ENCODE data around the gene PDE4D. TPM values are rescaled to one million over a fixed set of nuclear protein-coding genes. Genes with fewer than 3 reads are reported as not detected.

PDE4D gene
- total RNA-seq, 1 experiment from 2014 or later, result 15.0 TPM

DNA sequence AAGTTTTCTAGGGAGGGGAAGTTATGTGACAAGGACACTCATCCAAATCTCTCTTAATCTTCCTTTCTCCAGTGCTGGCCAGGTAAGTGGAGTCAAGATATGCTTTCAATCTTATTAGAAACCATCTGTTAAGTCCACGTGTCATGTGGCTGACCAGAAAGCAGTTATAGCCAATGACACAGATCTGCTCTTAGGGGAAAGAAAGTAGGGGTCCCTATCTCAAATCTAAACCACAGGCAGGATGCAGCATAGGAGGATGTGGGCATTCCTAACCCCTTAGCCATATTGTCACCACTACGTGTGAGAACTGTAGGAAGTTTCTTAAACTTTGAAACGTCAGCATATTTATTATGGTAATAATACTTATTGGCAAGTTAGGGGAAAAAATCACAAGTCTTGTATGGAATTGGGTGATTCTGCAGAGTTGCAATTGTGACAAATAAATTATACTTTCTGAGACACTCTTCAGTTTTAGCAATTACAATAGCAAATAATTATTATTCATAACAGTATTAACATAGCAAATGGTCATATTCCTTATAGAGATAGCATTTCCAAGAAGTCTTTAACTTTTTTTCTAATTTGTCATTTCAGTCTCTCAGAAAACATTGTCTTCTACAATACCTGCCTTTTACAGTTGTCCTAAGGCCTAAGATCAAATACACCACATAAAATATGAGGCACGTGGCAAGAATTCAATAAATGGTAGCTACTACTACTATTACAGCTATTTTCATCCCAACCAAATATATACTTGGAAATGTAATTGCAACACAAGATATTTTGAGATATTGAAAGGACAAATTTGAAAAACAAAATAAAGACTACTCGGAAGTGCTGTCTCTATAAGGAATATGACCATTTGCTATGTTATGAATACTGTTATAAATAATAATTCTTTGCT, 236.9 kb downstream of the PDE4D start:
- no peak for DNase-seq (ENCODE audit: low spot score)

DNA sequence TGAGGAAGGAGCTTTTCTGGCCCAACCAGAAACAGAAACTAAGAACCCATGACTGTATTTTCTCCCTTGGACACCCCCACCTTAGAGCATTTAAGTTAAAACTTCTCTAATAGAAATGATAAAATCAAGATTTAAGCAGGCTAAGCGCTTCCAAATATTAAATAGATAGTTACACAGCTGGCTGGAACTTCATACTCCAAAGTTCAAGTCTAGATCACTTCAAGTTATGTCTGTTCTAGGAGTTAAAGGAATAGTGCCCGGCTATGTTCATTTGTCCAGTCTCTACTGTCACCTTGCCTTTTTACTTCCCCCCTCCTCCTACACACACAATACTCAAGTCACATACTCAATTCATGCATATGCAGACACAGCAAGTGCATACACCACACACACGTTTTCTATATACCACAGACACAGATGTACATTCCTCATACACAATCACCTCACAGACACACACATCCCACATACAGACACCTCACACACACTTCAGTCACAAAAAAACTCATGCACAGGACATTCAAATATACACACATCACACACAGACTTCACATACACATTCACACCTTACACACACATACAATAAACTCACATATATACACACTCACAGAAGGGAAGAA, 237.7 kb downstream of the PDE4D start:
- no peak for DNase-seq (ENCODE audit: low spot score)

DNA sequence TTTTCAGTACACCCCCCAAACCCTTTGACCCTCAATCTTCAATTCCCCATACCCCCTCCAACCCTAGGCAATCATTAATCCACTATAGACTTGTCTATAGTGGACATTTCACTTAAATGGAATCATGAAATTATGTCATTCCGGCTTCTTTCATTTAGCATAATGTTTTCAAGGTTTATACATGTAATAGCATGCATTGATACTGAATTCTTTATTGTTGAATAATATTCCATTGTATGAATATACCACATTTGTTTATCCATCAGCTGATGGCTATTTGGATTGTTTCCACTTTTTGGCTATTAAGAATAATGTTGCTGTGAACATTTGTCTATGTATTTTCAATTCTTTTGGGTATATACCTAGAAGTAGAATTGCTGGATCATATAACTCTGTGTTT, 238.8 kb downstream of the PDE4D start:
- no peak for DNase-seq (ENCODE audit: low spot score)

DNA sequence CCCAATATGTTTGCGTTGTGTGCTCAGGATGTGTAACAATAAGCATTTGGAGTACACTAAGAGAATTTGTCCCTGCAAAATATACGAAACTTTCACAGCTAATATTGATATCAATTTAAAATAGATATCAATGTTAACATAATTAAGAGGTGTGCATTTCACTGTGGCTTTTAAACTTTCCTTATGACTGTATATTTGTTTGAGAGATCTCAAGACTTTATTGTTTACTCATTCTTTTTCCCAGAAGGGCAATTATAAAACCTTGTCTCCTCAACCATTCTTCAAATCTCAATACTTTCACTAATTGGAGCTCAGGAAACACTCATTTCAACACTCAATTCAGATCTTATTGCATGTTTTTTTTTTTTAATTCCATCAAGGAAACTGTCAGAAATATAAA, 241.1 kb downstream of the PDE4D start:
- no peak for DNase-seq (ENCODE audit: low spot score)

DNA sequence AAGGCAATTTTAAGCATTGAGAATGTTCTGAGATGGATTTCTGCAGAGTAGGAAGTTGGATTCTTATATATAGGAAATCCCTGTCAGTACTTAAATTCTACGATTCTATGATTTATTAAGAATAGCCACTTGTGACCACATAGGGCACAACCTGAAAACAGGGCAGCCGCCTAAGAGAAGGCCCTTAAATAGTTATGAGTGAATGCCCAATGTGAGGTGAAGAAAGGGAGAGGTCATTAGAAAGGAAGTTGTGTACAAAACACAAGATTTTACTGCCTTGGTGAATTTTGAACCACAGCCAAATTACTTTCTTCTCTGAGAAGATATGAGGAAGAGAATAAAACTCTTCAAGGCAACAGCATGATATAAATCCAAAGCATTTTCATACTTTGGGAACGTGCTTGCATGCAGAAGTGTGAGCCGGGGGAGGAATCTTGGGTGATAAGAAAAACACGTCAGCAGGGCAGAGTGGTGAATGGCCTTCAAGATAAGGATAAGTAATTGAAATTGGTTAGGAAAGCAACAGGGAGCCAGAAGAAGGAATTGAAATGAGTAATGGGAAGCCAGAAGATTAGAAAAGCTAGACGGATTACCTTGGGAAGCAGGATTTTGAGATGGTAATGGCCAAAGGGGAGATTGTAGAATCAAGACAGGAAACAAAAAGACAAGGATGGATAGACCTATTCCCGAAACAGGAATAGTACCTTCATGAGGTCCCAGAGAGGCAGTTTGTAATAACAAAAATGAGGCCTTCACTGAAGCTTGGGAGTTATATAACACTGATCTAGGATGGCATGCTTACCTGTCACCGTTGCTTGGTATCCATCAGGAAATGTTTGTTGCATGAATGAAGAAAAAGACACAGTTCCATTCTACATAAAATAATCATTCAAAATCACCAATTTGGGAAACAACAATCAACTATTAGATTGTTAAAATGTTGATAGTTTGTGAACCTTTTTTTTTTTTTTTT, 244.3 kb downstream of the PDE4D start:
- DNase-seq (ENCODE audit: low spot score), result peak; percentile 39

DNA sequence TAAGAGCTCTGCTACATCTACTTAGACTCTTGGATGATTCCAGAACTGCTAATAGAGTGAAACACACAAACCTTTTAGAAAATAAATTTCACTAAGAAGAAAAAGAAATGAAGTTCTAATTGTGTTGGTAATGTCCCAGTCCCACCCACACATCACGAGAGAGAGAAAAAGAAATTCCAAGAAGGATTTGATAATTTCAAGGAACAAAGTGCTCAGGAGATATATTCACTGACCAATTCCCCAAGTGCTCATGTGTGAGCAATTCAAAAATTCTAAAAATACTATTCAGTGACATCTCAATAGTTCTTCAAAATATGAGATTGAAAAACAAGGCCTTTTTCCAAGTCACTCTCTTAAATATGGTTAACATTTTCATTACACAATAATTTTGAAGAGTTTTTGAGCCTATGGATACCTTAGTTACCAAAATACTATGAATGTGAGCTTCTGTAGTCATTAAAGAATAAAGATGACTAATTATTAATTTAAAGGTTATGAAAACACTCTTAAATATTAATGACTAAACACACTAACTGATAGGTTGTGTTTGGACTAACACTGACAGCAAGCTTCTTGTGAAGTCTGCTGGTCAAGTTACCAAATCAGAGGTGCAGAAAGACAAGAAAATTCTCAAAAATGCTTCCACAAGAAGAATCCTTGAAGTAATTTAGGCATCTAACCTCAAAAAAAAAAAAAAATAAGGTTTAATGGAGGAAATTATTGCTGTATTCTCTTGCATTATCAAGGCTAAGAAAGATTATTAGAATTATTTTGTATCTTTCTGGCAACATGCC, 245.3 kb downstream of the PDE4D start:
- no peak for DNase-seq (ENCODE audit: low spot score)

DNA sequence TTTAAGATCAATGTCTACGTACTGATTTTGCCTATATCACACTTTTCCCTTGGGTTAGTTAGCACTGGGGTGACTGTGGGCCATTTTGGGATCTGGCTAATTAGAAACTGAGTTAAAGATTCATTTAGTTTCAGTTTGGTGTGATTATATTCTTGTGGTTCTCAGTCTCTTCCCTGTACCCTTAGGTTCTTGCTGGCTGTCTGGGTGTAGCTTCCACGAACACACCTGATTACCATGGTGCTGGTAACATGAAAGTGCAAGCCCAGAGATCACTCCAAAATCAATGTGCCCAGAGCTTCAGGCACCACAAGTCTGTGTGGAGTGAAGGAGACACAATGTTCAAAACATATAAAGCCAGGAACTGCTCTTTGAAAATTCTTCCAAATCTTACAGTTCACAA, 248.1 kb downstream of the PDE4D start:
- DNase-seq (ENCODE audit: low spot score), result no peak

DNA sequence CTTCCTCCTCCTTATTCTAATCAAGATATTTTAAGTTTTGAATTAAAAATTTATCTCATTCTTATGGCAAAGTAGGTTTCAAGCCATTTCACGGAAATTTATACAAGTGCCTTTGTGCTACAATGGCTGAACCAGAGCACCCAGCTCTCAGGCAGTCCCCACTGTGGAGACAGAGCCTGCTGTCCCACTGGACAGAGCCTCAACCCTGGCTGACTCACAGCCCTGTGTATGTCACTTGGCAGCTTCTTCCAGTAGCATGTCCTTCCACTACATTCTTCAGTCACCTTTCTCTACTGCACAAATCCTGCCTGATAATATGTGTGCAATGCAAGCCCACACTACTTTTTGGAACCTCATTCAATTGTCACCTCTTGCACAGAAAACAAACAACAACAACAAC, 253.1 kb downstream of the PDE4D start:
- peak; percentile 28 for DNase-seq (ENCODE audit: low spot score)

DNA sequence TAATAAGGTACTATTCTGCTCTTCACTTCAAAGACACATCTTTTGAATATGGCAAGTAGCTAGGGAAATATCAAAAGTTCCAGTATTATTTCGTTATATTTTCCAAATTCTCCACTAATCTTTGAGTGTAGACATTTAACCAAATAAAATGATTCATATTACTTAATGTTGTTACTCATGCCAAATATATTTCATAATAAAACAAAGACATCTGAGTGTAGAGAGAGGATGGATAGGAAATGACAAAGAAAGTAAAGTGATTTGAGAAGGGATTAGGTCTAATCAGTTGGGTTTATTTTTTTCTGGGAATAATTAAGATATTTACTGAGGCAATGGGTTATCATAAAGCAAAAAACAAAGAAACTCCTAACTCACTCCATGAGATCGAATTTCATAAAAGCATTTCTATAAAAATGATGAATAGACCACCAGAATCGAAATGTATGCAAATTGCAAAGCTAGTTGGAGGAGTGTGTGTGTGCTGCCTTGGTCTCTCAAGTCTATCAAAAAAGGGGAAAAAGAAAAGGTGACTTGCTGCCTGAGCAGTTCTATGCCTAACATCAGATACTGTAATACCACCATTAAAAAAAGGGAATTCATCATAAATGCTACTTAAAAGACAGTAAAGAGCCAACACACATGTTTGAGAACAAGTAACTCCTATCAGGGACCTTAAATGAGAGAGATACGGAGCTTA, 255.5 kb downstream of the PDE4D start:
- DNase-seq (ENCODE audit: low spot score), result no peak

DNA sequence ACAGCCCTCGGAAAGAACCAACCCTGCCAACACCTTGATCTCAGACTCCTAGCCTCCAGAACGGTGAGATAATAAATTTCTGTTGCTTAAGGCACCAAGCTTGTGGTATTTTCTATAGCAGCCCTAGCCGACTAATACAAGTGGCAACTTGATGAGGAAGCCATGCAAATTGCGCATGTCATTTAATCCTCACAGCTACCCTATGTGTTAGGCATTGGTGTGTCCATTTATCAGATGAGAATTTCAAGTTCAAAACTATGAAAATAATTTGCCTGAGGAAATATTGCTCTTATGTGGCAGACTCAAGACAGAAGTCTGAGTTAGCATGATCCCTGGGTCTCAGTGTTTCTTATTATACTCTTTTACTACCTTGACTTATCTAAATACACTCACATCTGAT, 264.0 kb downstream of the PDE4D start:
- no peak for DNase-seq (ENCODE audit: low spot score)

DNA sequence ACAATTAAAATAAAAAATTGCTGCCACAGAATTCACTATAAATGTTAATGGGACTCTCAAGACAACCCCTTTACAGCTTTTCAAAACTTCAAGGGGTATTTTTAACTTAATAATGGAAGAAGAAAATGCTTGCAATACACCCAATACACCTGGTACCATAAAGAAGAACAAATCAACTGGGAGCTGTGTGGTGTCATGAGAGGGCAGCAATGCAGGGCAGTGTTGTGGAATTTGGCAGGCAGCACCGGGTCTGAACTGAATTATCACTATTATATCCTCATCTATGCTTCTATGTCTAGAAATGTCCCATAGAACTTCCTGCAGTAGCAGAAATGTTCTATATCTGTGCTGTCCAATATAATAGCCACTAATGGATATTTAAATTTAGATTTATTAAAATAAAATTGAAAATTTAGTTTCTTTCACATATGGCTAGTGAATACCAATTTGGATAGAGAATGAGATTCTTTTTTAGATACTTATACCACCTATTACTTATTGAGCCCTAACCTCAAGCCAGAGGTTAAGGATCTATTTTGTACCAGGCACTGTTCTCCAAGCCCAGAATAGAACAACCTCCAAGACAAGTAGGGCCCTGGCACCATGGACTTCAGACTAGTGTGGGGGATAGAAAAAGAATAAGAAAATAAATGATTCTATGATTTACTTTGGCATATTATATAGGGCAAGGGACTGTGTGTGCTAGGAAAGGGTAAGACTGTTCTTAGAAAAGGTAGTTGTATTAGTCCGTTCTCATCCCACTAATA, 265.3 kb downstream of the PDE4D start:
- no peak for DNase-seq (ENCODE audit: low spot score)

DNA sequence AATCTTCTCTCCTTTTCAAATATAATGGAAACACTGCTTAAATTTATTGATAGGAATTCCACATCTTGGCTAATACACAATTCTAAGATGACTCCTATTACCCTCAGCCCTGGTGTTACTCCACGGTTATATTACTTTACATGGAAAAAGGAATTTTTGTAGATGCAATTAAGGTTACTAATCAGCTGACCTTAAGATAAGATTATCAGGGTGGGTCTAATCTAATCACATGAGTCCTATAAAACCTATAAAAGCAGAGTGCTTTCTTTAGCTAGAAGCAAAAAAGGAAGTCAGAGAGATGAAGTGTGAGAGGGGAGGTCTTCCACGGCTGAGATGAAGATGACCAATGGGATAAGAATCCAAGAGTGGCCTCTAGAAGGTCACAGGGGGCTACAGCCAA, 268.6 kb downstream of the PDE4D start:
- no peak for DNase-seq (ENCODE audit: low spot score)

DNA sequence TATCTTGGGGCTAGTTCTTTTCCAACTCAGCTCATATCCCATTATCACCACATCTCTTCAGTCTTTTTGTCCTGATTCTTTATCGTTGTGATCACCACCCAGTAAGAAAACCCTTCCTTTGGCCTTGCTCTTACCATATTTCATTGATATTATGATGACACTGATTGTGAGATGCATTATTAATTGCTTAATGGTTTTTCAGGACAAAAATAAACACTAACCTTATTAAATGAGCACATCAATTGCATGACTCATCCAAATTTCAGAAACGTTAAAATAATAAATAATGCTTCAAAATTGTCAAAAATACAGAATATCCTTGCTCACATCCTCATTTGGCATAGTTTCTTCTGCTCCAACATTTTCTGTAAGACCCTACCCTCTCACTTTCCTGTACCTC, 270.7 kb downstream of the PDE4D start:
- no peak for DNase-seq (ENCODE audit: low spot score)

DNA sequence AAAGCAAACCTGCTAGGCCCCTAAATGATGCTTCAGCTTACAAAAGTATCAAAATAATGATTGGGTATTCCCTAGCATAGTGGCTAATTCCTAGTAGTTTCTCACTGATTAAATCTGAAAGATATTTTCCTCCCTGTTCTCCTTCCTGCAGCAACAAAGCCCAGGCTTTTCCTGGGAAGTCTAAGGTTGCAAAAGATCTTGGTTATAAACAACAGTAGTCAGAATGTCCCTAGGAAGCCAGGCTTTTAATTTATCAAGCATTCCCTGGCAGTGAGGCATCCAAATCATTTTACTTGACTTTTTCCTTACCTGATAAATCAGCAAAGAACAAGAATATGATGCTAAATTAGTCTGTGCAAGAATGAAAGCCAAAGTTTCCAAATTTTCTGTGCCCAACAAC, 272.0 kb downstream of the PDE4D start:
- DNase-seq (ENCODE audit: low spot score), result no peak

DNA sequence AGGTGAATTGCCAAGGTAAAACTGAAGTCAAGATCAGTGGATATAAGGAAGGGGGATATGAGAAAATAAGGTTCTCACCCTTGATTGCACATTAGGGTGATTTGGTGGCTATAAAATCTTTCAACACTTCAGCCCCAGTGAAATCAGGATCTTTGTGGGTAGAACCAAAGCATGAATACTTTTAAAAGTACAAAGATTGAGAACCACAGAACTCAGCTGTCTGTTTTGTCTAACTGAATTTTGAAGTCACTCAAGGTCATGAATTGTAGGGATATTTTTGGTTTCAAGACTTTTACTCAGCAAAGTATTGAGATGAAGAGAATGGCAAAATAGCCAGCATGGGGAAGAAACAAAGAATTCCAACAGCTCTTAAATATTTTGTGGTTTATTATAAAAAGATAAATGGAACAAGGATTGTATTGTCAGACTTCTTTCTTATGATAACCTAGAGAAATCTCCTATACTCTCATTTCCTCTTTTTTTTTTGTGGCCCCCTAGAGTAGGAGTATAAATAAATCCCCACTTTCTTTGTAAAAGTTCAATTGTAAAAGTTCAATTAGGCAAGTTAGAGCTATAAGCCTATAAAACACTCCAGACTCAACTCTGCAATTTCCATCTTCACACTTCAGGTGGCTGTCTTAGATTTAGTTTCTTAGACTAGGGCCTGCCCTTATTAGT, 272.9 kb downstream of the PDE4D start:
- no peak for DNase-seq (ENCODE audit: low spot score)

DNA sequence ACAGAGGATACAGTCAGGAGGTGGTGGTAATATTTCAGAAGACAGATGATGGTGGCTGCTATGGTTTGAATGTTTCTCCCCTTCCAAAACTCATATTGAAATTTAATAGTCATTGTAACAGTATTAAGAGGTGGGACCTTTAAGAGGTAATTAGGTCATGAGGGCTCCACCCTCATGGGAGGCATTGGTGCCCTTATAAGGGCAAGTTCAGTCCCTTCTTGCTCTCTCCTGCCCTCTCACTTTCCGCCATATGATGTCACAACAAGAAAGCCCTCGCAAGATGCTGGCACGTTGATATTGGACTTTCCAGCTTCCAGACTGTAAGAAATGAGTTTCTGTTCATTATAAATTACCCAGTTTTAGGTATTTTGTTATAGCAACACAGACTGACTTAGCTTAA, 274.9 kb downstream of the PDE4D start:
- DNase-seq (ENCODE audit: low spot score), result no peak

DNA sequence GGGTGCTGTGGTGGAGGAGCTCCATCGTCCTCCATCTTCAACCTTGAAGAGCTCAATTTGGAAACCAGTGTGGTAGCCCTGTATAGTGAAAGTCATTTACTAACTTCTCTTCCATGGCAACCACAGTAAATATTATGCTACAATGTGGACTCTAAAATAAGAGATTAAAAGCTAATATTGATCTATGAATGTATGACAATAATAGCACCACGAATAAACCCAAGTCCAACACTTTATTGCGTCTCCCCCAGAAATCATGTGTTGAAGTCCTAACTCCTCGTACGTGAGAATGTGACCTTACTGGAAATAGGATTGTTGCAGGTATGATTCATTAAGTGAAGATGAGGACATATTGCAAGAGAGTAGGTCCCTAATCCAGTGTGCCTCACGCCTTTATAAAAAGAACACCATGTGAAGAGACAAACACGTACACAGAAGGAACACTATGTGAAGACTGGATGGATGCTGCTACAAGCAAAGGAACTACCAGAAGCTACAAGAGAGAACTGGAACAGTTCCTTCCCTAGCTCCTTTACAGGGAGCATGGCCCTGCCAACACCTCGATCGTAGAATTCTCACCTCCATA, 276.2 kb downstream of the PDE4D start:
- DNase-seq (ENCODE audit: low spot score), result peak; percentile 27

DNA sequence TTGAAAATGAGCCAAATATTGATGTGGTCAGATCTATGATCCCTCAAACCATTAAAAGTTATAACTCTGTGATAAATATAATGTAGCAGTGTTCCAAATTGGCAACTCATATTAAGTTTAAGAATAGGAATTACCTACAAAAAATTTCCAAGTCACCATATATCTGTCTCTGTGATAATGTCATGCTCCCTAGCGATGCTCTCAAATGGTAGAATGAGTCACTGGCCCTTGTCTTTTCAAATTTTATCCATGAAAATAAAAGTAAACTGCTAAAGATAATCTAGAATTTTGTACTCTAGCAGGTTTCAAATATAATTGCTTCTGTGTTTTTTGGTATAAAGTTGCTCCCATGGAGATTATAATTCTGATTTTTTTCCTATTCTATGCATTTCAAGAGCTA, 277.1 kb downstream of the PDE4D start:
- DNase-seq (ENCODE audit: low spot score), result no peak

DNA sequence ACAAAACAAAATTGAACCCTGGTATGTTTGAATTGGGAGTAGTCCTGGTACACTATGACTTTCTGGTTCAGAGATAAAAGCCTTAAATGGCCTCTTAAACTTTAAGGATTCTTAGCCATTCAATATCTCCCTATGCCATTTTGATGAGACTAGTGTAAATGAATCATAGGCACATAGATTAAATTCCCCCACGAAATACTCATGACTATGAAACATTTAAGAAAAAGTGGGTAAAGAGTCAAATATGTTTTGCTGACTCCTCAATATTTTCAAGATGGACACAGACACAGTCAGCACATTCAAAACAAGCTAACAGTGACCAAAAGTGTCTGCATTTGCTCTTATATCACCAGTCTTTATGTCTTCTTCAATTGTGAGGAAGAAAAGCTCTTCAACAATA, 278.3 kb downstream of the PDE4D start:
- DNase-seq (ENCODE audit: low spot score), result no peak
